IMR-90 (cell line): ENCODE results near the gene TMEM120A.

ENCODE experiments used
- MAZ ChIP-seq: IDR thresholded peaks from 2 replicates; pipeline ENCODE4 v1.6.1; 2012; ENCODE audit warnings: low read depth, mild to moderate bottlenecking, low read length, improper control_type of control experiment, moderate library complexity, borderline replicate concordance
- POLR2A ChIP-seq: IDR thresholded peaks from 2 replicates; pipeline ENCODE4 v1.6.1; 2012; ENCODE audit warnings: mild to moderate bottlenecking, low read depth, low read length
- TF ChIP-seq, protein P1 (sequence below): conservative IDR thresholded peaks from 2 replicates; pipeline ENCODE4 v1.5.1; 2012; ENCODE audit warnings: mild to moderate bottlenecking, low read depth, low read length, improper control_type of control experiment
- TF ChIP-seq, protein P2 (sequence below): fragments of 150-350 bp; IDR thresholded peaks from 2 replicates; pipeline ENCODE4 v1.6.1; 2017; ENCODE audit warnings: mild to moderate bottlenecking, antibody characterized with exemption, low read length, low read depth

DNA sequence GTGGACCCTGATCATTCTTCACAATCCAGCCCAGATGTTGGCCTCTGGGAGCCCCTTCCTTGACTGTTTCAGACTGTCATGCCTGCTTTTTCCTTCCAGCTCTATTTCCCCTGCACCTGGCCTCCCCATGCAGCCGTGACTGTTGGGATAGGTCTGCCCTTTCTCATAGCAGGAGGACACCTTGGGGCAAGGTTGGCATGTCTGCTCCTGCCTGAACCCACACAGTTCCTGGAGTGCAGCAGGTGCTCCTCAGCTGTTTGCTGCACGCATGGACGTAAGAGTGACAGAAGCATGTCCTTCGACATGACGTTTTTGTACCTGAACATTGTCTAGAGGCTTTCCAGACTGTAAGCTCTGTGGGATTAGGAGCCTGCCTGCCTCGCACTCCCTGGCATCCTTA lies 55.5 kb downstream of the TMEM120A start:
- TF ChIP-seq MAZ (no peak), POLR2A (no peak)
- TF ChIP-seq, protein P1, sequence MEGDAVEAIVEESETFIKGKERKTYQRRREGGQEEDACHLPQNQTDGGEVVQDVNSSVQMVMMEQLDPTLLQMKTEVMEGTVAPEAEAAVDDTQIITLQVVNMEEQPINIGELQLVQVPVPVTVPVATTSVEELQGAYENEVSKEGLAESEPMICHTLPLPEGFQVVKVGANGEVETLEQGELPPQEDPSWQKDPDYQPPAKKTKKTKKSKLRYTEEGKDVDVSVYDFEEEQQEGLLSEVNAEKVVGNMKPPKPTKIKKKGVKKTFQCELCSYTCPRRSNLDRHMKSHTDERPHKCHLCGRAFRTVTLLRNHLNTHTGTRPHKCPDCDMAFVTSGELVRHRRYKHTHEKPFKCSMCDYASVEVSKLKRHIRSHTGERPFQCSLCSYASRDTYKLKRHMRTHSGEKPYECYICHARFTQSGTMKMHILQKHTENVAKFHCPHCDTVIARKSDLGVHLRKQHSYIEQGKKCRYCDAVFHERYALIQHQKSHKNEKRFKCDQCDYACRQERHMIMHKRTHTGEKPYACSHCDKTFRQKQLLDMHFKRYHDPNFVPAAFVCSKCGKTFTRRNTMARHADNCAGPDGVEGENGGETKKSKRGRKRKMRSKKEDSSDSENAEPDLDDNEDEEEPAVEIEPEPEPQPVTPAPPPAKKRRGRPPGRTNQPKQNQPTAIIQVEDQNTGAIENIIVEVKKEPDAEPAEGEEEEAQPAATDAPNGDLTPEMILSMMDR, result no peak
- TF ChIP-seq, protein P2, sequence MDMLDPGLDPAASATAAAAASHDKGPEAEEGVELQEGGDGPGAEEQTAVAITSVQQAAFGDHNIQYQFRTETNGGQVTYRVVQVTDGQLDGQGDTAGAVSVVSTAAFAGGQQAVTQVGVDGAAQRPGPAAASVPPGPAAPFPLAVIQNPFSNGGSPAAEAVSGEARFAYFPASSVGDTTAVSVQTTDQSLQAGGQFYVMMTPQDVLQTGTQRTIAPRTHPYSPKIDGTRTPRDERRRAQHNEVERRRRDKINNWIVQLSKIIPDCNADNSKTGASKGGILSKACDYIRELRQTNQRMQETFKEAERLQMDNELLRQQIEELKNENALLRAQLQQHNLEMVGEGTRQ, result no peak
